HepG2 (cell line): ENCODE measurements around the gene KIF26B. TPM values are rescaled to one million over a fixed set of nuclear protein-coding genes. Genes with fewer than 3 reads are reported as not detected.

Experiments used
- ARID2 ChIP-seq: sonication (generic); formaldehyde crosslinking; IDR thresholded peaks from 2 replicates; pipeline ENCODE4 v1.8.1; 2022; ENCODE audit warnings: mild to moderate bottlenecking, missing genetic modification reagents, borderline replicate concordance
- ASH2L ChIP-seq: fragments of 300-600, 200-600 bp; sonication (generic); IDR thresholded peaks from 2 replicates; pipeline ENCODE4 v1.7.0; 2017; ENCODE audit warnings: low read depth, mild to moderate bottlenecking, moderate library complexity, mixed read lengths, low read length; ENCODE audit not compliant: insufficient read length
- DPF2 ChIP-seq: sonication (generic); formaldehyde crosslinking; IDR thresholded peaks from 2 replicates; pipeline ENCODE4 v1.4.0; 2020; ENCODE audit warnings: mild to moderate bottlenecking, low read depth, missing genetic modification reagents, borderline replicate concordance
- EP300 ChIP-seq, 3 experiments: sonication (generic) in 1 of 3; formaldehyde crosslinking in 1 of 3; IDR thresholded peaks; 2 replicates each; pipeline versions ENCODE4 v1.5.1 to v1.6.1; 2011 to 2020; ENCODE audit warnings: low read depth in 2 of 3, low read length in 2 of 3, borderline replicate concordance in 1 of 3, improper control_type of control experiment in 1 of 3, mild to moderate bottlenecking in 1 of 3, missing genetic modification reagents in 1 of 3, moderate library complexity in 1 of 3
- ETV6 ChIP-seq: sonication (generic); formaldehyde crosslinking; conservative IDR thresholded peaks from 2 replicates; pipeline ENCODE4 v1.4.0; 2020; ENCODE audit warnings: missing genetic modification reagents
- HOXA7 ChIP-seq: sonication (generic); formaldehyde crosslinking; IDR thresholded peaks from 2 replicates; pipeline ENCODE4 v1.8.1; 2022; ENCODE audit warnings: mild to moderate bottlenecking, missing genetic modification reagents, moderate library complexity
- IRF9 ChIP-seq: sonication (generic); formaldehyde crosslinking; IDR thresholded peaks from 2 replicates; pipeline ENCODE4 v1.8.0; 2022; ENCODE audit warnings: missing genetic modification reagents, mild to moderate bottlenecking, borderline replicate concordance
- KAT8 ChIP-seq: IDR thresholded peaks from 2 replicates; pipeline ENCODE4 v1.6.1; 2016; ENCODE audit warnings: missing genetic modification reagents, missing compliant biosample characterization
- KLF13 ChIP-seq: sonication (generic); formaldehyde crosslinking; IDR thresholded peaks from 2 replicates; pipeline ENCODE4 v1.4.0; 2020; ENCODE audit warnings: mild to moderate bottlenecking, missing genetic modification reagents
- MED13 ChIP-seq: sonication (generic); formaldehyde crosslinking; IDR thresholded peaks from 2 replicates; pipeline ENCODE4 v1.5.0; 2020; ENCODE audit warnings: missing genetic modification reagents
- NFIC ChIP-seq: IDR thresholded peaks from 2 replicates; pipeline ENCODE4 v1.6.1; 2012; ENCODE audit warnings: mild to moderate bottlenecking, low read length, inconsistent platforms
- POGZ ChIP-seq: sonication (generic); formaldehyde crosslinking; IDR thresholded peaks from 2 replicates; pipeline ENCODE4 v1.4.0; 2020; ENCODE audit warnings: mild to moderate bottlenecking, missing genetic modification reagents
- POLR2AphosphoS5 ChIP-seq: IDR thresholded peaks from 2 replicates; pipeline ENCODE4 v1.6.1; 2012; ENCODE audit warnings: low read depth, low read length
- POLR2G ChIP-seq: fragments of 200-400 bp; formaldehyde crosslinking; IDR thresholded peaks from 2 replicates; pipeline ENCODE4 v1.6.1; 2018; ENCODE audit warnings: mild to moderate bottlenecking, low read depth, low read length, moderate library complexity
- PTBP1 ChIP-seq: fragments of 200-400 bp; formaldehyde crosslinking; IDR thresholded peaks from 2 replicates; pipeline ENCODE4 v1.6.1; 2018; ENCODE audit warnings: low read length, low read depth; ENCODE audit not compliant: poor library complexity, severe bottlenecking
- SAP130 ChIP-seq: IDR thresholded peaks from 2 replicates; pipeline ENCODE4 v1.6.1; 2016; ENCODE audit warnings: low read depth
- SOX6 ChIP-seq, 2 experiments: fragments of 450-650 bp in 1 of 2; sonication (generic) in 1 of 2; formaldehyde crosslinking in 1 of 2; IDR thresholded peaks; 2 replicates each; pipeline versions ENCODE4 v1.4.0 to v1.6.1; 2017 to 2020; ENCODE audit warnings: antibody characterized with exemption in 1 of 2, mild to moderate bottlenecking in 1 of 2, missing genetic modification reagents in 1 of 2
- STAT6 ChIP-seq: sonication (generic); formaldehyde crosslinking; IDR thresholded peaks from 2 replicates; pipeline ENCODE4 v1.4.0; 2020; ENCODE audit warnings: missing genetic modification reagents, mild to moderate bottlenecking, borderline replicate concordance
- ZFP41 ChIP-seq: sonication (generic); formaldehyde crosslinking; IDR thresholded peaks from 2 replicates; pipeline ENCODE4 v1.4.0; 2020; ENCODE audit warnings: mild to moderate bottlenecking, missing genetic modification reagents, borderline replicate concordance
- ZFYVE20 ChIP-seq: sonication (generic); formaldehyde crosslinking; IDR thresholded peaks from 2 replicates; pipeline ENCODE4 v1.8.0; 2023; ENCODE audit warnings: low read depth, mild to moderate bottlenecking, moderate library complexity, missing genetic modification reagents, borderline replicate concordance
- ZNF652 ChIP-seq: IDR thresholded peaks from 2 replicates; pipeline ENCODE4 v1.6.1; 2016; ENCODE audit warnings: low read depth, borderline replicate concordance
- ZNF678 ChIP-seq: sonication (generic); formaldehyde crosslinking; IDR thresholded peaks from 2 replicates; pipeline ENCODE4 v1.4.0; 2020; ENCODE audit warnings: mild to moderate bottlenecking, missing genetic modification reagents
- polyA plus RNA-seq, 8 experiments: library from polyadenylated mRNA; depleted of rRNA in 3 of 8; stranded (reverse) in 7 of 8; unstranded in 1 of 8; fragments of >200 nt; fragmentation: Illumina TruSeq in 4 of 8; extraction: Trizol in 4 of 8; gene quantifications; 2 replicates each; pipeline versions ENCODE4 v1.2.1 to v1.2.3, GENCODE V29; 2011 to 2016; ENCODE audit warnings: low read depth in 4 of 8, missing spikeins in 1 of 8, mixed read lengths in 1 of 8; ENCODE audit not compliant: insufficient read depth in 1 of 8
- total RNA-seq, 5 experiments: library from RNA; depleted of rRNA; stranded (reverse); fragments of >200 nt; fragmentation: Illumina TruSeq; extraction: Trizol; gene quantifications; 2 replicates each; pipeline ENCODE4 v1.2.3, GENCODE V29; 2016; ENCODE audit warnings: low read depth in 1 of 5
- TF ChIP-seq, protein P1 (sequence below): sonication (generic); formaldehyde crosslinking; IDR thresholded peaks from 2 replicates; pipeline ENCODE4 v1.4.0; 2020; ENCODE audit warnings: mild to moderate bottlenecking, missing genetic modification reagents
- TF ChIP-seq, protein P2 (sequence below): sonication (generic); formaldehyde crosslinking; IDR thresholded peaks from 2 replicates; pipeline ENCODE4 v1.4.0; 2020; ENCODE audit warnings: missing genetic modification reagents

KIF26B gene
- total and polyA plus RNA-seq, 2 of the 13 experiments (the other 11 are each of a cell fraction or from before 2014, with no cell fraction given): 0.08 to 0.09 TPM

- TF ChIP-seq, protein P1, sequence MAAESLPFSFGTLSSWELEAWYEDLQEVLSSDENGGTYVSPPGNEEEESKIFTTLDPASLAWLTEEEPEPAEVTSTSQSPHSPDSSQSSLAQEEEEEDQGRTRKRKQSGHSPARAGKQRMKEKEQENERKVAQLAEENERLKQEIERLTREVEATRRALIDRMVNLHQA (CRISPR knock-in tag): no peak
- TF ChIP-seq ARID2 (CRISPR knock-in tag): no peak
- TF ChIP-seq ZNF678: no peak
- TF ChIP-seq POLR2AphosphoS5: no peak
- TF ChIP-seq POGZ (CRISPR knock-in tag): peak; percentile 51
- TF ChIP-seq KLF13 (CRISPR knock-in tag): no peak
- TF ChIP-seq EP300 (IDR thresholded peaks at IDR 0.05; ENCODE audit: low read depth in 2 of 2, low read length in 2 of 2): peak in 1 of 2 experiments; percentile 73; a peak in 1 of 4 replicates
- peak; percentile 39; the same call in 1 of the 2 replicates for TF ChIP-seq EP300 (CRISPR knock-in tag; IDR thresholded peaks at IDR 0.05; ENCODE audit: borderline replicate concordance)
- TF ChIP-seq ZFYVE20 (CRISPR knock-in tag): no peak
- peak; percentile 44 for TF ChIP-seq SAP130 (CRISPR knock-in tag)
- TF ChIP-seq STAT6 (CRISPR knock-in tag): no peak
- TF ChIP-seq ASH2L: no peak
- TF ChIP-seq POLR2G: no peak
- TF ChIP-seq HOXA7: no peak
- TF ChIP-seq KAT8: peak; percentile 40; the same call in 1 of the 2 replicates
- no peak for TF ChIP-seq ETV6 (CRISPR knock-in tag)
- no peak for TF ChIP-seq IRF9
- TF ChIP-seq DPF2: no peak
- TF ChIP-seq MED13 (CRISPR knock-in tag): no peak
- no peak for TF ChIP-seq PTBP1
- TF ChIP-seq ZFP41: no peak
- TF ChIP-seq, protein P2, sequence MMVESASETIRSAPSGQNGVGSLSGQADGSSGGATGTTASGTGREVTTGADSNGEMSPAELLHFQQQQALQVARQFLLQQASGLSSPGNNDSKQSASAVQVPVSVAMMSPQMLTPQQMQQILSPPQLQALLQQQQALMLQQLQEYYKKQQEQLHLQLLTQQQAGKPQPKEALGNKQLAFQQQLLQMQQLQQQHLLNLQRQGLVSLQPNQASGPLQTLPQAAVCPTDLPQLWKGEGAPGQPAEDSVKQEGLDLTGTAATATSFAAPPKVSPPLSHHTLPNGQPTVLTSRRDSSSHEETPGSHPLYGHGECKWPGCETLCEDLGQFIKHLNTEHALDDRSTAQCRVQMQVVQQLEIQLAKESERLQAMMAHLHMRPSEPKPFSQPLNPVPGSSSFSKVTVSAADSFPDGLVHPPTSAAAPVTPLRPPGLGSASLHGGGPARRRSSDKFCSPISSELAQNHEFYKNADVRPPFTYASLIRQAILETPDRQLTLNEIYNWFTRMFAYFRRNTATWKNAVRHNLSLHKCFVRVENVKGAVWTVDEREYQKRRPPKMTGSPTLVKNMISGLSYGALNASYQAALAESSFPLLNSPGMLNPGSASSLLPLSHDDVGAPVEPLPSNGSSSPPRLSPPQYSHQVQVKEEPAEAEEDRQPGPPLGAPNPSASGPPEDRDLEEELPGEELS (CRISPR knock-in tag): peak; percentile 76
- no peak for TF ChIP-seq ZNF652 (CRISPR knock-in tag)
- TF ChIP-seq NFIC: peak; percentile 91
- no peak for TF ChIP-seq SOX6 (IDR thresholded peaks at IDR 0.05)
- peak; percentile 87 for TF ChIP-seq SOX6 (CRISPR knock-in tag; IDR thresholded peaks at IDR 0.05)
Observed at GRCh38 chr1:245258271-245258920, 103.6 kb downstream of the KIF26B start (continued).
